Measurements from ENCODE around the gene ZNF804A. TPM values are rescaled to one million over a fixed set of nuclear protein-coding genes. Genes with fewer than 3 reads are reported as not detected.

Gene ZNF804A
- total RNA-seq, 1 experiment from 2014 or later: 6.0 TPM

DNA sequence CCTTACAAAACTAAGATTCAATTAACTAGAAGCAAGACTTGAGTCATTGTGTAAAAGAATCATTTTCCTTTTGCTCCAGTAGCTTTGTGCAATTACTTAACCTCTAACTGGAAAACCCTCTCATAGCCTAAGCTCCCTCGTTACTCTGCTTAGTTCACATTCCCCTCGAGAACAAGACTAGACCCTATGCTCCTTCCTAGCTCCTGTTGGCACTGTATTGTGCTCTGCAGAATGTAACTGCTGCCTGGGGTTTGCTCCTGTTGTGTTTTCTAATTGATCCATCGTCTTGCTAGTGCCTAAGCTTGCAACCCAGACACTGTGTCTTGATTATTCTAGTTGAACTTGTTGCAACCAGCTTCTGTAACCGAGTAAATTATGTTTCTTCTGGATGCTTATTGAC lies 347.0 kb downstream of the ZNF804A start:
- no peak for DNase-seq (ENCODE audit: low spot score)

DNA sequence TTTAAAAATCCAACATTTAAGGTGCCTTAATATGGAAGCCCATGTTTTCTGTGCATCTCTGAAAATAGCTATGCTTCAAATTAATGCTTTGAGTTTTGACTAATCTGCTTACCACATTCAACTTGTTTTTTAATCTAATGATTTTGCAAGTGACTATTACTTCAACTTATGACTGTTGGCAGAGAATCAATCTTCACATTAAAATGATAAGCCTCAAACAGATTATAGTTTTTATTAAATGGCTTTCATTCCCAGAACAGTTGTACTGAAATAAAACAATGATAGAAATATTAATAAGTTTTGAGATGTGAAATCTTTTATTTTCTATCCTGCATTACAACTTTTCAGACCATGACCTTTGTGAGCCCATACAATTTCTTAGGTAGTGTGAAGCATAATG lies 347.5 kb downstream of the ZNF804A start:
- DNase-seq (ENCODE audit: low spot score): no peak

DNA sequence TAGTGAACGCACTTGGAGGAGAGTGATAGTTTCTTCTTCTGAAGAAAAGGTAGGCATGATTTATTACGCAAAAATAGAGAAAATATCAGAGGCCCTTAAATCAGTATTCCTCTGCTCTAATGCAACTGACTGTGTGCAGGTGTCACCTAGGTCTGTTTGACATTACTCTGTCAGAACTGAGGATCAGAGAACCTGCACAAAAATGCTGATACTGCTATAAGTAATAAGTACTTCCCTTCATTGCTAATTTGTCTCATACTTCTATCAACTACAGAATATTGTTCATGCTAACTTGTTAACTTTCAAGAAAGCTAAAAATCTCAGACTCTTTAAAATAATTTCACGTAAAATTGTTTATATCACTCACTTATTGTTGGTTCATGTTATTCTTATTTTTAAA lies 358.5 kb downstream of the ZNF804A start:
- no peak for DNase-seq (ENCODE audit: low spot score)

DNA sequence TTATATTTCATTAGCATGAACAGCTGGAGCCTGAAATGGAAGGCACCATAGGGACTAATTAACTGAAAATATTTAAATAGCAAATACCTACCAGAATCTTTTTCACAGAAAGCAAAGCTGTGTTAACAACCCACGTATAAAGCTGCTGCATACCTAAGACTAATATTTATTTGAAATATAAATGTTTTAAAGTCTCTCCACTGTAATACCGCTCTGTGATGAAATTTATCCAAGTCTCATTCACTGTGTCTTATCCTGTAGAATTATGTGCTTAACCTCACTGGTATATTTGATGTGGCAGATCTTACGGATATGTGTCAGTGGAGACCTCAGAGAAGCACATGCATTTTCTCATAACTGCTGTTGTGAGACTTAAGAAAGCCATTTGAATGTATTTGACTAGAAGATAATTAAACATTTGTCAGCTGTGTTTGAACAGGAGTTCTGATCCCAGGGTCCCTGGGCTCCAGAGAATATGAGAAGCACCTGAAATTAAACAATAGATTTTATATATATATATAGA lies 373.3 kb downstream of the ZNF804A start:
- no peak for DNase-seq (ENCODE audit: low spot score)
